Panc1 (cell line): Measurements from ENCODE around the gene FGFBP1.

Experiments used
- CTCF ChIP-seq: fragments of 450-650 bp; IDR thresholded peaks from 2 replicates; pipeline ENCODE4 v1.5.1; 2017; ENCODE audit warnings: mild to moderate bottlenecking
- POLR2AphosphoS5 ChIP-seq: IDR thresholded peaks from 2 replicates; pipeline ENCODE4 v1.6.1; 2012; ENCODE audit warnings: mild to moderate bottlenecking, low read depth, low read length, moderate library complexity
- SIN3A ChIP-seq: IDR thresholded peaks from 2 replicates; pipeline ENCODE4 v1.6.1; 2012; ENCODE audit warnings: low read depth, mild to moderate bottlenecking, low read length, moderate library complexity, borderline replicate concordance; ENCODE audit not compliant: insufficient read depth

GRCh38 chr4:15938640-15939039, at the start of gene FGFBP1:
- TF ChIP-seq CTCF (no peak), POLR2AphosphoS5 (no peak), SIN3A (no peak)
